ENCODE results near the gene MED7.

Gene MED7

DNA sequence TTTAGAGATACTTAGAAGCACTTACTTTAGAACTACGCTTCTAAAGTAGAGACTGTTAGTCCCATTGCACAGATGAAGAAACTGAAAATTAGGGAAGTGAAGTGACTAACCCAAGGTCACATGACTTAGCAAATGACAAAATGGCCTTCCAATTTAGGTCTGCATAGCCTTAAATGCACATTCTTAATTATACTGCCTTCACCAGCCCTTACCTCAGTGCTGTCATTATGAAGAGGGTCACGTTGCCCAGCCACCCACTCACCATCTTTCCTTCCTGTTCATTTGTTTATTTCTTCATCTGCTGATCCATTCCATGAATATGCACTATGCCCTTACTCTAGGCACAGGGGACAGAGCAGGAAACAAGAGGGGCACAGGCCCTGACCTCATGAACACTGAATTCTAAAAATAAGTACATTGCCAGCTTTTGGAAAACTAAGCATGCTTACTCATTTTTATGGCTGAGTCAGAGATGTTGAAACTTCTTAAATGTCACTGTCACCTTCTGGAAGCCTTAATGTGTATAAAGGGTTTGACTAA is 42.5 kb downstream of the MED7 start:
- Histone ChIP-seq H3K4me1 (ENCODE audit: control insufficient read depth, insufficient read depth, low read length) (no peaks in the 10 kb centered on the region), H3K9me3 (ENCODE audit: control insufficient read depth, insufficient read depth, low read depth, low read length) (no peaks in the 10 kb centered on the region), H3K4me3 (ENCODE audit: low read depth, low read length) (no peak overlapping the region), H3K27ac (ENCODE audit: extremely low read depth, low read depth, low read length) (no peak overlapping the region), H3K36me3 (ENCODE audit: control insufficient read depth in 2 of 2, insufficient read depth in 1 of 2, low read length in 2 of 2) (no peaks in the 10 kb centered on the region)
- POLR2A ChIA-PET, result no interaction called here
- CTCF ChIA-PET, result interaction anchor here (0.6 kb wide), 1 partner anchor 21 kb away, joined by 4 read pairs; no protein-coding TSS in a partner anchor
- TF ChIP-seq ZNF514 (tag by site-specific recombination; IDR thresholded peaks at IDR 0.05) (no peak), ZNF416 (tag by site-specific recombination; IDR thresholded peaks at IDR 0.05) (no peak), ZNF629 (tag by site-specific recombination; IDR thresholded peaks at IDR 0.05) (no peak), ZNF423 (tag by site-specific recombination; IDR thresholded peaks at IDR 0.05) (no peak), ZEB2 (tag by site-specific recombination; IDR thresholded peaks at IDR 0.05) (no peak), ZXDB (tag by site-specific recombination; IDR thresholded peaks at IDR 0.05) (no peak), ZNF157 (tag by site-specific recombination; IDR thresholded peaks at IDR 0.05) (no peak), GLI4 (tag by site-specific recombination; IDR thresholded peaks at IDR 0.05) (no peak), ZNF239 (tag by site-specific recombination; IDR thresholded peaks at IDR 0.05) (no peak), YY1 (tag by site-specific recombination; IDR thresholded peaks at IDR 0.05) (no peak), ZNF776 (tag by site-specific recombination; IDR thresholded peaks at IDR 0.05; ENCODE audit: borderline replicate concordance) (no peak), ZNF16 (tag by site-specific recombination; IDR thresholded peaks at IDR 0.05; ENCODE audit: low read depth) (no peak), ZNF394 (tag by site-specific recombination; IDR thresholded peaks at IDR 0.05; ENCODE audit: borderline replicate concordance) (no peak), HOXA7 (CRISPR knock-in tag; IDR thresholded peaks at IDR 0.05; ENCODE audit: borderline replicate concordance) (no peak)
- TF ChIP-seq, protein P1, sequence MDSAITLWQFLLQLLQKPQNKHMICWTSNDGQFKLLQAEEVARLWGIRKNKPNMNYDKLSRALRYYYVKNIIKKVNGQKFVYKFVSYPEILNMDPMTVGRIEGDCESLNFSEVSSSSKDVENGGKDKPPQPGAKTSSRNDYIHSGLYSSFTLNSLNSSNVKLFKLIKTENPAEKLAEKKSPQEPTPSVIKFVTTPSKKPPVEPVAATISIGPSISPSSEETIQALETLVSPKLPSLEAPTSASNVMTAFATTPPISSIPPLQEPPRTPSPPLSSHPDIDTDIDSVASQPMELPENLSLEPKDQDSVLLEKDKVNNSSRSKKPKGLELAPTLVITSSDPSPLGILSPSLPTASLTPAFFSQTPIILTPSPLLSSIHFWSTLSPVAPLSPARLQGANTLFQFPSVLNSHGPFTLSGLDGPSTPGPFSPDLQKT (IDR thresholded peaks at IDR 0.05; ENCODE audit: borderline replicate concordance, low read depth, low read length), result no peak
- TF ChIP-seq, protein P2, sequence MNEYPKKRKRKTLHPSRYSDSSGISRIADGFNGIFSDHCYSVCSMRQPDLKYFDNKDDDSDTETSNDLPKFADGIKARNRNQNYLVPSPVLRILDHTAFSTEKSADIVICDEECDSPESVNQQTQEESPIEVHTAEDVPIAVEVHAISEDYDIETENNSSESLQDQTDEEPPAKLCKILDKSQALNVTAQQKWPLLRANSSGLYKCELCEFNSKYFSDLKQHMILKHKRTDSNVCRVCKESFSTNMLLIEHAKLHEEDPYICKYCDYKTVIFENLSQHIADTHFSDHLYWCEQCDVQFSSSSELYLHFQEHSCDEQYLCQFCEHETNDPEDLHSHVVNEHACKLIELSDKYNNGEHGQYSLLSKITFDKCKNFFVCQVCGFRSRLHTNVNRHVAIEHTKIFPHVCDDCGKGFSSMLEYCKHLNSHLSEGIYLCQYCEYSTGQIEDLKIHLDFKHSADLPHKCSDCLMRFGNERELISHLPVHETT (tag by site-specific recombination; IDR thresholded peaks at IDR 0.05), result no peak

DNA sequence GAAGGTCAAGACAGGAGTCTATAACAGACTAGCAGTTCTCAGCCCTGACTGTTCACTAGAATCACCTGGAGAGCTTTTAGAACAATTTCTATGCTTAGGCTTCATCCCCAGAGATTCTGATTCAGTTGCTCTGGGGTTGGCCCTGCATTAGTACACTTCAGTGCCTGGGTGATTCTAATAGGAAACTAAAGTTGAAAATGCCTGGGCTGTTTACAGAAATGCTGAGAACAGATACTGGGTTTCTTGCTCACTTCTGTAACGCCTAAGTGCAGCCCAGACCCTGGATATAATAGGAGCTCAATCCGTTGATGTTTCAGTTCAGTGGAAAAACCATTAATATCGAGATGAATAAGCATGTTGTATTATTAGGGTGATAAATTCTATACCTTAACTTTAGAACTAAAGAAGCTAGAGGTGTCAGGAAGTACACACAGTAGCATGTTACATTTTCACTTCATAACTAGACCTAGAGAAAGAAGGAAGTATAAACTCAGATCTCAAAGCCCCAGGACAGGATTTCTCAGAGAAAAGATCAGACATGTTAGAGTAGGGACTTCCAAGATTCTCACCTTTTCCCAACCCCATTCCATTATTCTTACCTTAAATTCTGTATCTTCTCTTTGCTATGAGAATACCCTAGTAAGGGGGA is 54.2 kb downstream of the MED7 start:
- CTCF ChIA-PET, result interaction anchor here (0.7 kb wide), 1 partner anchor 255 kb away, joined by 3 read pairs; no protein-coding TSS in a partner anchor
- H3K4me3 ChIP-seq (ENCODE audit: low read depth, low read length), result no peak overlapping the region
- H3K36me3 ChIP-seq (ENCODE audit: control insufficient read depth in 2 of 2, insufficient read depth in 1 of 2, low read length in 2 of 2), result no peaks in the 10 kb centered on the region
- POLR2A ChIA-PET, result no interaction called here
- H3K27ac ChIP-seq (ENCODE audit: extremely low read depth, low read depth, low read length), result no peak overlapping the region
- no peaks in the 10 kb centered on the region for H3K9me3 ChIP-seq (ENCODE audit: control insufficient read depth, insufficient read depth, low read depth, low read length)
- H3K4me1 ChIP-seq (ENCODE audit: control insufficient read depth, insufficient read depth, low read length), result no peaks in the 10 kb centered on the region
- TF ChIP-seq, protein P3, sequence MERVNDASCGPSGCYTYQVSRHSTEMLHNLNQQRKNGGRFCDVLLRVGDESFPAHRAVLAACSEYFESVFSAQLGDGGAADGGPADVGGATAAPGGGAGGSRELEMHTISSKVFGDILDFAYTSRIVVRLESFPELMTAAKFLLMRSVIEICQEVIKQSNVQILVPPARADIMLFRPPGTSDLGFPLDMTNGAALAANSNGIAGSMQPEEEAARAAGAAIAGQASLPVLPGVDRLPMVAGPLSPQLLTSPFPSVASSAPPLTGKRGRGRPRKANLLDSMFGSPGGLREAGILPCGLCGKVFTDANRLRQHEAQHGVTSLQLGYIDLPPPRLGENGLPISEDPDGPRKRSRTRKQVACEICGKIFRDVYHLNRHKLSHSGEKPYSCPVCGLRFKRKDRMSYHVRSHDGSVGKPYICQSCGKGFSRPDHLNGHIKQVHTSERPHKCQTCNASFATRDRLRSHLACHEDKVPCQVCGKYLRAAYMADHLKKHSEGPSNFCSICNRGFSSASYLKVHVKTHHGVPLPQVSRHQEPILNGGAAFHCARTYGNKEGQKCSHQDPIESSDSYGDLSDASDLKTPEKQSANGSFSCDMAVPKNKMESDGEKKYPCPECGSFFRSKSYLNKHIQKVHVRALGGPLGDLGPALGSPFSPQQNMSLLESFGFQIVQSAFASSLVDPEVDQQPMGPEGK (tag by site-specific recombination; IDR thresholded peaks at IDR 0.05), result no peak
- TF ChIP-seq SP2 (tag by site-specific recombination; IDR thresholded peaks at IDR 0.05), result no peak
- TF ChIP-seq ZNF274 (IDR thresholded peaks at IDR 0.05; ENCODE audit: low read length), result no peak
- TF ChIP-seq ZNF274 (tag by site-specific recombination; IDR thresholded peaks at IDR 0.05; ENCODE audit: borderline replicate concordance), result no peak
- no peak for TF ChIP-seq ZNF624 (tag by site-specific recombination; IDR thresholded peaks at IDR 0.05)
- TF ChIP-seq, protein P4, sequence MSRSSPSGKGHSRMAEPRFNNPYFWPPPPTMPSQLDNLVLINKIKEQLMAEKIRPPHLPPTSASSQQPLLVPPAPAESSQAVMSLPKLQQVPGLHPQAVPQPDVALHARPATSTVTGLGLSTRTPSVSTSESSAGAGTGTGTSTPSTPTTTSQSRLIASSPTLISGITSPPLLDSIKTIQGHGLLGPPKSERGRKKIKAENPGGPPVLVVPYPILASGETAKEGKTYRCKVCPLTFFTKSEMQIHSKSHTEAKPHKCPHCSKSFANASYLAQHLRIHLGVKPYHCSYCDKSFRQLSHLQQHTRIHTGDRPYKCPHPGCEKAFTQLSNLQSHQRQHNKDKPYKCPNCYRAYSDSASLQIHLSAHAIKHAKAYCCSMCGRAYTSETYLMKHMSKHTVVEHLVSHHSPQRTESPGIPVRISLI (tag by site-specific recombination; IDR thresholded peaks at IDR 0.05), result no peak
- TF ChIP-seq, protein P5, sequence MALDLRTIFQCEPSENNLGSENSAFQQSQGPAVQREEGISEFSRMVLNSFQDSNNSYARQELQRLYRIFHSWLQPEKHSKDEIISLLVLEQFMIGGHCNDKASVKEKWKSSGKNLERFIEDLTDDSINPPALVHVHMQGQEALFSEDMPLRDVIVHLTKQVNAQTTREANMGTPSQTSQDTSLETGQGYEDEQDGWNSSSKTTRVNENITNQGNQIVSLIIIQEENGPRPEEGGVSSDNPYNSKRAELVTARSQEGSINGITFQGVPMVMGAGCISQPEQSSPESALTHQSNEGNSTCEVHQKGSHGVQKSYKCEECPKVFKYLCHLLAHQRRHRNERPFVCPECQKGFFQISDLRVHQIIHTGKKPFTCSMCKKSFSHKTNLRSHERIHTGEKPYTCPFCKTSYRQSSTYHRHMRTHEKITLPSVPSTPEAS (tag by site-specific recombination; IDR thresholded peaks at IDR 0.05), result no peak
- TF ChIP-seq, protein P6, sequence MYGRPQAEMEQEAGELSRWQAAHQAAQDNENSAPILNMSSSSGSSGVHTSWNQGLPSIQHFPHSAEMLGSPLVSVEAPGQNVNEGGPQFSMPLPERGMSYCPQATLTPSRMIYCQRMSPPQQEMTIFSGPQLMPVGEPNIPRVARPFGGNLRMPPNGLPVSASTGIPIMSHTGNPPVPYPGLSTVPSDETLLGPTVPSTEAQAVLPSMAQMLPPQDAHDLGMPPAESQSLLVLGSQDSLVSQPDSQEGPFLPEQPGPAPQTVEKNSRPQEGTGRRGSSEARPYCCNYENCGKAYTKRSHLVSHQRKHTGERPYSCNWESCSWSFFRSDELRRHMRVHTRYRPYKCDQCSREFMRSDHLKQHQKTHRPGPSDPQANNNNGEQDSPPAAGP (tag by site-specific recombination; IDR thresholded peaks at IDR 0.05), result no peak
- TF ChIP-seq KLF1 (tag by site-specific recombination; IDR thresholded peaks at IDR 0.05), result no peak
- TF ChIP-seq, protein P7, sequence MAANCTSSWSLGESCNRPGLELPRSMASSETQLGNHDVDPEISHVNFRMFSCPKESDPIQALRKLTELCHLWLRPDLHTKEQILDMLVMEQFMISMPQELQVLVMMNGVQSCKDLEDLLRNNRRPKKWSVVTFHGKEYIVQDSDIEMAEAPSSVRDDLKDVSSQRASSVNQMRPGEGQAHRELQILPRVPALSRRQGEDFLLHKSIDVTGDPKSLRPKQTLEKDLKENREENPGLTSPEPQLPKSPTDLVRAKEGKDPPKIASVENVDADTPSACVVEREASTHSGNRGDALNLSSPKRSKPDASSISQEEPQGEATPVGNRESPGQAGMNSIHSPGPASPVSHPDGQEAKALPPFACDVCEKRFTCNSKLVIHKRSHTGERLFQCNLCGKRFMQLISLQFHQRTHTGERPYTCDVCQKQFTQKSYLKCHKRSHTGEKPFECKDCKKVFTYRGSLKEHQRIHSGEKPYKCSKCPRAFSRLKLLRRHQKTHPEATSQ (tag by site-specific recombination; IDR thresholded peaks at IDR 0.05), result no peak
- no peak for TF ChIP-seq ZNF596 (tag by site-specific recombination; IDR thresholded peaks at IDR 0.05)
